ENCODE results near the gene ADCY2.

Gene ADCY2

DNA sequence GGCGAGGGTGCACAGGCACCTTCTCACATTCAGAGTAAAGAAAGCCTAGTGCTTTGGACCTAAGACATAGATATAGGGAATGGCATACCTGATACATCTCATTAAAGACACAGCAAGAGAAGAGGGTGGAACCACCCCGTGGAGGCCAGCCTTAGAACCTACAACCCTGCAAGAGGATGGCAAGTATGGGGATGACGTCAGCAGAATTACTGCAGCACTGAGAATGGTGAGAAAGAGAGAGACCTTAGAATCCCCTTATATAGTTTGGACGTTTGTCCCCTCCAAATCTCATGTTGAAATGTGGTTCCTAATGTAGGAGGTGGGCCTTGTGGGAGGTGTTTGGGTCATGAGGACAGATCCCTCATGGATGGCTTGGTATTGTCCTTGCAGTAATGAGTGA lies 28.2 kb upstream of the ADCY2 start:
- no peak for TF ChIP-seq CTCF (IDR thresholded peaks at IDR 0.05; ENCODE audit: insufficient read depth, low read depth, low read length, missing control alignments)
- no peak overlapping the region for H3K4me3 ChIP-seq (ENCODE audit: low read length)
- no peak for DNase-seq (ENCODE audit: low read depth)

GRCh38 chr5:7372399-7372798 lies 23.5 kb upstream of the ADCY2 start:
- no peak for TF ChIP-seq CTCF (IDR thresholded peaks at IDR 0.05; ENCODE audit: insufficient read depth, low read depth, low read length, missing control alignments)
- DNase-seq (ENCODE audit: low read depth) = no peak
- H3K4me3 ChIP-seq (ENCODE audit: low read length) = no peak overlapping the region

DNA sequence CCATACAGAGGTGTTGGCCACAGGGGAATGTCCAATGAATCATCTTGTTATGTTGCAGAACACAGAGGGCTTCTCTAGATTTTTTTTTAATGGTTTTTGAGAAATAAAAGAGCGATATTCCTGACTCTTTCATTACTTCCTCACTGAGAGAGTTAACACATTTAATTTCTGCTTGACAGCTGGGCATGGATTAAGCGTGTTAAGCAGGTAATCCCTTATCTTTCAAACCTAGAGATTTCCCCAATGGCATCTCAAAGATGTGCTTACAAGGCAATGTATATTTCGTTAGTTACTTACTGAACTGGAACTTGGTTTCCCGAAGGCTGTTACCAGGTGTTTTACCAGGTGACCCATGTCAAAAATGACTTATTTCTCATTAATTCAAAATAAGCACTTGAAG lies 21.8 kb upstream of the ADCY2 start:
- TF ChIP-seq CTCF (IDR thresholded peaks at IDR 0.05; ENCODE audit: insufficient read depth, low read depth, low read length, missing control alignments) = no peak
- DNase-seq (ENCODE audit: low read depth) = no peak
- no peak overlapping the region for H3K4me3 ChIP-seq (ENCODE audit: low read length)

DNA sequence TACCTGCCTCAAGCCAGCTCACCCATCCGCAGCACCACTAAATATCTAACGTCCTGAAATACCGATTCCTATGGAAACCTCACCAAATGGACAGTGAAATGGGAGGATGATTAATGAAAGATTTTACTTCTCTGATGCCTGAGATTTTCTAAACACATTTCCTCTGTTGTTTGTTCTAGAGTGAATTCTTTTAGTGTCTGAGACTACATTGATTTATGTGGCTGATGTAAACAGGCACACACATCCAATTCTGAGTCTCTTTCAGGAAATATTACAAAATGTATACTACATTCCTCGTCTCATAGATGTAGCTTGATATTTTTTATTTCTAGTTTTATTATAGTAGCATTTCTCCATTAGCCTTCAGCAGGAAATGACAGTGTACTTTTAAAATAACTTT lies 20.5 kb upstream of the ADCY2 start:
- DNase-seq (ENCODE audit: low read depth) = no peak
- H3K4me3 ChIP-seq (ENCODE audit: low read length) = no peak overlapping the region
- TF ChIP-seq CTCF (IDR thresholded peaks at IDR 0.05; ENCODE audit: insufficient read depth, low read depth, low read length, missing control alignments) = no peak

- TF ChIP-seq CTCF (IDR thresholded peaks at IDR 0.05; ENCODE audit: insufficient read depth, low read depth, low read length, missing control alignments) = no peak
- DNase-seq (ENCODE audit: low read depth) = no peak
- no peak overlapping the region for H3K4me3 ChIP-seq (ENCODE audit: low read length)
Observed at GRCh38 chr5:7376871-7377270, 19.1 kb upstream of the ADCY2 start.

DNA sequence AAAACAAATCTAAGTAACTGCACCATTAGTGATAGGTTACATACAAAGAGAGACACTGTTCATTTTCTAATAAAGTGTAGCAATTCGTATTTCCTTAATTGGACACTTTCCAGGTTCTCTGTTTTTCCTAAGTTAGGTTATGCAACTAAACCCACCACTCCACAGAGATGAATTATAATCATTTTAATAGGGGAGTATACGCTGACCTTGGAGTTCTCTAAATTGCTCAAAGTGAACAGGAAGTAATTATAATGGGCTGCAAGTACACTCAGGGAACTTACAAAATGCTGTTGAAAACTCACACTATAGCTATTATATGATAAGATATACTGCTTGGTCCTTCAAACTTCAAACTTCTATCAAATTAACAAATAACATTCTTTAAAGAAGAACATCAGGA lies 18.2 kb upstream of the ADCY2 start:
- TF ChIP-seq CTCF (IDR thresholded peaks at IDR 0.05; ENCODE audit: insufficient read depth, low read depth, low read length, missing control alignments) = no peak
- H3K4me3 ChIP-seq (ENCODE audit: low read length) = no peak overlapping the region
- no peak for DNase-seq (ENCODE audit: low read depth)

- no peak overlapping the region for H3K4me3 ChIP-seq (ENCODE audit: low read length)
- DNase-seq (ENCODE audit: low read depth) = no peak
- TF ChIP-seq CTCF (IDR thresholded peaks at IDR 0.05; ENCODE audit: insufficient read depth, low read depth, low read length, missing control alignments) = no peak
Observed at GRCh38 chr5:7382588-7382987, 13.3 kb upstream of the ADCY2 start.

Data from epithelial cell of esophagus (primary cell).